ENCODE measurements around the gene TMEM88.

Gene TMEM88

DNA sequence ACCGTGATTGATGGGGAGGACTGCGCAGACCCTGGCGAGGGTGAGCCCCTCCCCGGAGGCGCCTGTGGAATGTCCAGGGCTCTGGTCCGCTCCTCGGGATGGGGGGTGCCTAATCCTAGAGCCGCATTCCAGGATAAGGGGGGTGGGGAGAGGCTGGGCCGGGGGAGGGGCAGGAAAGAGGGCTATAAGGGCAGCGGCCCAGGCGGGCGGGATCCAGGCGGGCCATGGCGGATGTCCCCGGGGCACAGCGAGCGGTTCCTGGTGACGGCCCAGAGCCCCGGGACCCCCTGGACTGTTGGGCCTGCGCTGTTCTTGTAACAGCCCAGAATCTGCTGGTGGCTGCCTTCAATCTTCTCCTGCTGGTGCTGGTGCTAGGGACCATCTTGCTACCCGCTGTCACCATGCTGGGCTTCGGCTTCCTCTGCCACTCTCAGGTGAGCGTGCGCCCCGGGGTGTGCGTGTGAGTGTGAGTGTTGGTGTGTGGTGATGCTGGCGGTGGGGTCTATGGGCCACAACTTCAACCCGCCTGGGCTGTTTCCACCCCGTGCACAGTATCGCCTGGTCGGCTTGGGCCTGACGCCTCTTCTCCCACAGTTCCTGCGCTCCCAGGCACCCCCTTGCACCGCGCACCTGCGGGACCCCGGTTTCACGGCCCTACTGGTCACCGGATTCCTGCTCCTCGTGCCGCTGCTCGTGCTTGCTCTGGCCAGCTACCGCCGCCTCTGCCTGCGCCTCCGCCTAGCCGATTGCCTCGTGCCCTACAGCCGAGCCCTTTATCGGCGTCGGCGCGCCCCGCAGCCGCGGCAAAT lies at the start of gene TMEM88:
TSS of gene TMEM88 (plus strand) at position 216 of the 809 bp plus-strand sequence. CDS start at position 225, 9 bp downstream.
- no peak for TF ChIP-seq GATA2 (IDR thresholded peaks at IDR 0.05; ENCODE audit: low read depth, low read length)
- no peak for TF ChIP-seq GATA3 (IDR thresholded peaks at IDR 0.05; ENCODE audit: low read depth, low read length)

GRCh38 chr17:7806587-7806986 lies 48.3 kb upstream of the TMEM88 start:
- no peak for TF ChIP-seq GATA2 (IDR thresholded peaks at IDR 0.05; ENCODE audit: low read depth, low read length)

GRCh38 chr17:7807206-7807605 lies 47.7 kb upstream of the TMEM88 start:
- TF ChIP-seq GATA3 (IDR thresholded peaks at IDR 0.05; ENCODE audit: low read depth, low read length), result no peak
- no peak for TF ChIP-seq GATA2 (IDR thresholded peaks at IDR 0.05; ENCODE audit: low read depth, low read length)

DNA sequence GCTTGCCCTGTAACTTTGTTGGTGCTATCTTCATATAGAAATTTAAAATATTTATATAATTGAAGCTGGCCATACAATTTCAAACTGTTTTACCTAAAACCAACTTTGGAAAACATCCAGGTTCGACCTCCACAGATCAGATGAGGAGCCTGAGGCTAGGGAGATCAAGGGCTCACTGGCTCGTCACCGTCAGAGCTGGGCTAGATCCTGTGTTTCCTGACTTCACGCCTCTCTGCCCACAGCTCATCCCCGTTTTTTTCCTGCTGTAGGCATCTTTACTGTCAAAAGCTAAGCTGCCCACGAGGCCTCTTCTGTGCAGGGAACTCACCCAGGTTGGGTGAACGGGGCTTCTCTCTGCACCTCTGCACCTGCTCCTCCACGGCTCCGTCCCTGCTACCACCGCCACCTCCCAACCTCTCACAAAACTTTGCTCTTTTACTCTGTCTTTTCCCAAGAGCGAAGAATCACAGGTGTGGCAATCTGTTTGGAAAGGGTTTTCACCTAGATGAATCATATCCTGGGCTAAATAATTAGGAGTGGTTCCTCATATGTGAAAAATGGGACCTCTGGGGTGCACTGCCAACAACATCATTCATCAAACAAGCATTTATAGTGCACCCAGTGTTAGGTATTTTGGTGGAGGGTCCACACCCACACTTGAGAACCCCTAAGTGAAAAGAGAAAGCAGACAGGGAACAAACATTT lies 45.6 kb upstream of the TMEM88 start:
- no peak for TF ChIP-seq GATA3 (IDR thresholded peaks at IDR 0.05; ENCODE audit: low read depth, low read length)
- no peak for TF ChIP-seq GATA2 (IDR thresholded peaks at IDR 0.05; ENCODE audit: low read depth, low read length)

- TF ChIP-seq GATA3 (IDR thresholded peaks at IDR 0.05; ENCODE audit: low read depth, low read length), result no peak
- TF ChIP-seq GATA2 (IDR thresholded peaks at IDR 0.05; ENCODE audit: low read depth, low read length), result no peak
Observed at GRCh38 chr17:7811251-7811650, 43.6 kb upstream of the TMEM88 start.

- TF ChIP-seq GATA2 (IDR thresholded peaks at IDR 0.05; ENCODE audit: low read depth, low read length), result no peak
- TF ChIP-seq GATA3 (IDR thresholded peaks at IDR 0.05; ENCODE audit: low read depth, low read length), result no peak
Observed at GRCh38 chr17:7814969-7815368, 39.9 kb upstream of the TMEM88 start.

DNA sequence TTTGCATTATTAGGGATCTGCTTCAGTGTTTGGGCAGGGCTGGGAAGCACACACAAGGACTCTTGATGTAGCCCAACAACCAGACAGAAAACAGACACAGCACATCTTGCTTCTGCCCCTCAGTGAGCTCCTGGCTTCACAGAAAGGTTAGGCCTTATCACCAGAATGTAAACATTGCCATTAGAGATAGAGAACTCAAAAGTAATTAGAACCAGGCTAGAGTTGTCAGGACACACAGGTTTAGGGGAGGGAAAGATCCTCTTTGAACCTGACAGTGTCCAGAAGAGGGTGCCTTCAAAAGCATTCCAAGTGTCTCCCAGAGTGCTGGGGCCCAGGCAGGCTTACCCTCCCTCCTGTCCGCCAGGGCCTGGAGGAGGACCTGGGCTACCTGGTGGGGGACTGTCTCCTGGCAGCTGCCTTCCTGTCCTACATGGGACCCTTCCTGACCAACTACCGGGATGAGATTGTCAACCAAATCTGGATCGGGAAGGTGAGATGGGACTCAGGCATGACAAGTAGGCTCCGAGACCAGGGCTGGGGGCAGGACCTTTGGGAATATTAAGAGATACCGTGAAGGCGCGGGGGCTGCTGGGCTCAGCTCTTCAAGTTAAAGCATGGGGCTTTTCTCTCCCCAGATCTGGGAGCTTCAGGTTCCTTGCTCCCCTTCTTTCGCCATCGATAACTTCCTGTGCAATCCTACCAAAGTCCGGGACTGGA lies 37.8 kb upstream of the TMEM88 start:
- TF ChIP-seq GATA2 (IDR thresholded peaks at IDR 0.05; ENCODE audit: low read depth, low read length) (no peak), GATA3 (IDR thresholded peaks at IDR 0.05; ENCODE audit: low read depth, low read length) (no peak)

GRCh38 chr17:7817643-7817964 lies 37.3 kb upstream of the TMEM88 start:
- TF ChIP-seq GATA2 (IDR thresholded peaks at IDR 0.05; ENCODE audit: low read depth, low read length), result no peak
- TF ChIP-seq GATA3 (IDR thresholded peaks at IDR 0.05; ENCODE audit: low read depth, low read length), result no peak

DNA sequence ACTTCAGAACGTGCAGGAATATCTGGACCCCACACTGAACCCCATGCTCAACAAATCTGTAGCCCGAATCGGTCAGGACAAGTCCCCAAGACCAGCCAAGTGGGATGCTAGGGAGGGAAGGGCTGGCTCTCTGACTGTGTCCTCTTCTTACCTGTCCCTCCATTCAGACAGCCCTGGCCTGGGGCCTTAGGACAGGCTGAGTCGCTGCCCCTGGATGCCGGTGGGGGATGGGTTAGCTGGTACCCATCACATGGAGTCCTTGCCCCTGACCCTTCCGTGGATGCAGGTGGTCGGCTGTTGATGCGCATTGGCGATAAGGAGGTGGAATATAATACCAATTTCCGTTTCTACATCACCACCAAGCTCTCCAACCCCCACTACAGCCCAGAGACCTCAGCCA lies 36.8 kb upstream of the TMEM88 start:
- TF ChIP-seq GATA3 (IDR thresholded peaks at IDR 0.05; ENCODE audit: low read depth, low read length), result no peak
- no peak for TF ChIP-seq GATA2 (IDR thresholded peaks at IDR 0.05; ENCODE audit: low read depth, low read length)

GRCh38 chr17:7818746-7819645 lies 35.9 kb upstream of the TMEM88 start:
- TF ChIP-seq GATA2 (IDR thresholded peaks at IDR 0.05; ENCODE audit: low read depth, low read length) (no peak), GATA3 (IDR thresholded peaks at IDR 0.05; ENCODE audit: low read depth, low read length) (no peak)

DNA sequence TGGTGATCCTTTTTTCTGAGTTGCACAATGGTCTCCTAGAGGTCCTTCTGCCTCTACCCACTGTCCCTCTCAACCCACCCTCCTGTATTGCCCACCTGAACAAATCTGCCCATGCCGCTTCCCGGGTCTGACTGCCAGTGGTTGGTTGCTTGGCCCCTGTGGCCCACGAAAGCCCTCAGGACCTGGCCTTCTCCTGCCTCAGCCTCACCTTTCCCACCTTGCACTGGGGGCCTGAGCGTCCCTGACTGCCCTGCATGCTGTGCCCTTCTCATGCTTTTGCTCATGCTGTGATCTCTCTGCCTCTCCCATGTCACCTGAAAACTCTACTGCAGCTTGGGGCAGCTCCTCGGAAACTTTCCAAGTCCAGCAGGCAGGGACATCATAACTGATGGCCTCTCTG lies 34.6 kb upstream of the TMEM88 start:
- TF ChIP-seq GATA3 (IDR thresholded peaks at IDR 0.05; ENCODE audit: low read depth, low read length) (no peak), GATA2 (IDR thresholded peaks at IDR 0.05; ENCODE audit: low read depth, low read length) (no peak)

- no peak for TF ChIP-seq GATA3 (IDR thresholded peaks at IDR 0.05; ENCODE audit: low read depth, low read length)
- no peak for TF ChIP-seq GATA2 (IDR thresholded peaks at IDR 0.05; ENCODE audit: low read depth, low read length)
Observed at GRCh38 chr17:7822126-7822525, 32.7 kb upstream of the TMEM88 start.

DNA sequence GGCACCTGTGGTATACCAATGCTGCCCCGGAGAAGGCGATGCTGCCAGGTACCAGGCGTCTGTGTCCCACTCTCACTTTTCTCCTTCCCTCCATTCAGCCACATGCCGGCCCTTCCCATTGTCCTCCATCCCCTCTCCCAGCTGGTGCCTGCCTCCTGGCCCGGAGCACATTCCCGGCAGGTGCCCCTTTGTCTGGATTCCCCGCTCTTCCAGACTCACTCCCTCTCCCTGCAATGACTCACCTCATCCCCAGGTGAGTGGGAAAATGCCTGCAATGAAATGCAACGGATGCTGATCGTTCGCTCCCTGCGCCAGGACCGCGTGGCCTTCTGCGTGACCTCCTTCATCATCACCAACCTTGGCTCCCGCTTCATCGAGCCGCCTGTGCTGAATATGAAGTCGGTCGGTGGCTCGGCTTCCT lies 31.3 kb upstream of the TMEM88 start:
- TF ChIP-seq GATA3 (IDR thresholded peaks at IDR 0.05; ENCODE audit: low read depth, low read length) (no peak), GATA2 (IDR thresholded peaks at IDR 0.05; ENCODE audit: low read depth, low read length) (no peak)

Data from SH-SY5Y (cell line).